HepG2 (cell line): Measurements from ENCODE around the gene STIM2. TPM values are rescaled to one million over a fixed set of nuclear protein-coding genes. Genes with fewer than 3 reads are reported as not detected.

Experiments used
- ATAC-seq: fragments of 200-7000 bp; cut with Tn5 transposase; 3 replicates; pipeline ENCODE4 v1.9.1; 2020; ENCODE audit warnings: mild to moderate bottlenecking, moderate library complexity
- BruUV-seq: library from RNA; stranded (reverse); fragments of 400-500 nt; replicated peaks from 2 replicates; lab custom pipeline; 2021; lab: Mats Ljungman, UMichigan
- CTCF ChIA-PET: fragments of 300-600 bp; formaldehyde crosslinking; extraction: SDS; loops from one replicate; lab custom pipeline; 2021; ENCODE audit warnings: low total read pairs, inconsistent platforms, low intra/inter-chr PET ratio; lab: Yijun Ruan, JAX
- POLR2A ChIA-PET: fragments of 350-600 bp; sonication (Branson Sonifier 250); formaldehyde crosslinking; loops from one replicate; lab custom pipeline; 2020; ENCODE audit warnings: antibody characterized with exemption, inconsistent platforms; lab: Yijun Ruan, JAX
- DNase-seq: peaks from one replicate; pipeline ENCODE4 v3.0.0-alpha.2; 2015; ENCODE audit warnings: low spot score
- FAIRE-seq: peaks from 3 replicates; lab custom pipeline; 2011; peaks lifted over from hg19 to GRCh38; lab: Jason Lieb, UNC
- H2AFZ ChIP-seq: one replicate; pipeline ENCODE4 v1.6.1; 2011; ENCODE audit warnings: low read length, inconsistent platforms
- H3K27ac ChIP-seq: fragments of 300-600 bp; 3 replicates; pipeline ENCODE4 v1.8.0; 2011; ENCODE audit warnings: mixed run types, mild to moderate bottlenecking, mixed read lengths, low read length, inconsistent platforms; ENCODE audit not compliant: insufficient read depth; ENCODE audit errors: extremely low read length
- H3K27me3 ChIP-seq, 2 experiments: fragments of 200-600 bp in 1 of 2; 2 replicates in 1 of 2; 3 replicates in 1 of 2; pipeline versions ENCODE4 v1.6.0 to v1.8.0; 2011; ENCODE audit warnings: low read length in 2 of 2, mild to moderate bottlenecking in 2 of 2, moderate library complexity in 2 of 2, inconsistent platforms in 1 of 2; ENCODE audit not compliant: insufficient read depth in 2 of 2, control insufficient read depth in 1 of 2
- H3K36me3 ChIP-seq, 2 experiments: fragments of 200-600 bp in 1 of 2; replicated peaks in 1 of 2; 2 replicates in 1 of 2; 3 replicates in 1 of 2; pipeline versions ENCODE4 v1.5.1 to v1.8.0; 2011; ENCODE audit warnings: low read length in 2 of 2, inconsistent platforms in 1 of 2; ENCODE audit not compliant: insufficient read depth in 2 of 2, control insufficient read depth in 1 of 2
- H3K4me1 ChIP-seq: 2 replicates; pipeline ENCODE4 v1.5.1; 2012; ENCODE audit warnings: low read length, inconsistent platforms; ENCODE audit not compliant: insufficient read depth
- H3K4me2 ChIP-seq: 2 replicates; pipeline ENCODE4 v1.6.0; 2011; ENCODE audit warnings: low read depth, low read length, inconsistent platforms
- H3K4me3 ChIP-seq, 3 experiments: fragments of 200-600 bp in 1 of 3; sonication (generic), shearing (Covaris generic) in 1 of 3; replicated peaks in 1 of 3; 2 replicates each; pipeline ENCODE4 v1.5.1; 2011 to 2016; ENCODE audit warnings: low read length in 3 of 3, inconsistent platforms in 2 of 3, low read depth in 2 of 3, mild to moderate bottlenecking in 2 of 3, control low read depth in 1 of 3, mixed read lengths in 1 of 3; ENCODE audit not compliant: insufficient read depth in 1 of 3
- H3K79me2 ChIP-seq: one replicate; pipeline ENCODE4 v1.6.1; 2011; ENCODE audit warnings: low read length, inconsistent platforms; ENCODE audit not compliant: insufficient read depth
- H3K9ac ChIP-seq: 2 replicates; pipeline ENCODE4 v1.6.0; 2011; ENCODE audit warnings: mild to moderate bottlenecking, low read depth, low read length, inconsistent platforms; ENCODE audit not compliant: insufficient read depth
- H3K9me3 ChIP-seq: 2 replicates; pipeline ENCODE4 v1.5.1; 2012; ENCODE audit warnings: mild to moderate bottlenecking, low read length
- H4K20me1 ChIP-seq: 2 replicates; pipeline ENCODE4 v1.6.0; 2011; ENCODE audit warnings: inconsistent platforms, mild to moderate bottlenecking, low read length, moderate library complexity; ENCODE audit not compliant: insufficient read depth
- BORCS8-MEF2B ChIP-seq: sonication (generic); formaldehyde crosslinking; IDR thresholded peaks from 2 replicates; pipeline ENCODE4 v1.8.0; 2022; ENCODE audit warnings: mild to moderate bottlenecking, missing genetic modification reagents
- CC2D1A ChIP-seq: sonication (generic); formaldehyde crosslinking; IDR thresholded peaks from 2 replicates; pipeline ENCODE4 v1.8.1; 2023; ENCODE audit warnings: mild to moderate bottlenecking, missing genetic modification reagents
- CENPX ChIP-seq: sonication (generic); formaldehyde crosslinking; IDR thresholded peaks from 2 replicates; pipeline ENCODE4 v1.9.0; 2021; ENCODE audit warnings: mild to moderate bottlenecking, missing genetic modification reagents, moderate library complexity
- EP300 ChIP-seq, 3 experiments: sonication (generic) in 1 of 3; formaldehyde crosslinking in 1 of 3; IDR thresholded peaks; 2 replicates each; pipeline versions ENCODE4 v1.5.1 to v1.6.1; 2011 to 2020; ENCODE audit warnings: low read depth in 2 of 3, low read length in 2 of 3, borderline replicate concordance in 1 of 3, improper control_type of control experiment in 1 of 3, mild to moderate bottlenecking in 1 of 3, missing genetic modification reagents in 1 of 3, moderate library complexity in 1 of 3
- FOSL1 ChIP-seq: sonication (generic); formaldehyde crosslinking; IDR thresholded peaks from 2 replicates; pipeline ENCODE4 v1.9.0; 2021; ENCODE audit warnings: missing genetic modification reagents, borderline replicate concordance
- KLF16 ChIP-seq, 2 experiments: sonication (generic) in 1 of 2; formaldehyde crosslinking in 1 of 2; IDR thresholded peaks; 2 replicates each; pipeline versions ENCODE4 v1.6.1 to v1.8.0; 2016 to 2023; ENCODE audit warnings: missing genetic modification reagents in 2 of 2, missing compliant biosample characterization in 1 of 2
- MAF1 ChIP-seq: sonication (generic); formaldehyde crosslinking; IDR thresholded peaks from 2 replicates; pipeline ENCODE4 v1.5.0; 2020; ENCODE audit warnings: missing genetic modification reagents, borderline replicate concordance
- YY1 ChIP-seq: IDR thresholded peaks from 2 replicates; pipeline ENCODE4 v1.6.1; 2011; ENCODE audit warnings: low read length, low read depth, moderate library complexity, mild to moderate bottlenecking; ENCODE audit not compliant: insufficient read depth, insufficient replicate concordance
- ZNF83 ChIP-seq: sonication (generic); formaldehyde crosslinking; IDR thresholded peaks from 2 replicates; pipeline ENCODE4 v1.4.0; 2020; ENCODE audit warnings: missing genetic modification reagents, mild to moderate bottlenecking, borderline replicate concordance
- WGBS: methylation state at CpG from one replicate; pipeline ENCODE4 v1.1.6; 2017; ENCODE audit warnings: low lambda C conversion rate; 5-methylcytosine and 5-hydroxymethylcytosine counted together
- in situ Hi-C: cut with HindIII; loops from 2 replicates; pipeline ENCODE4 v1.10.0; 2017; ENCODE audit warnings: low pct_unique_long_range_greater_than_20kb; ENCODE audit not compliant: extremely low pct_ligation_motif_present
- intact Hi-C: fragments of 100-400 bp; cut with micrococcal nuclease; formaldehyde crosslinking; loops from one replicate; pipeline ENCODE4 v1.10.0; 2022; ENCODE audit not compliant: unreplicated experiment
- polyA plus RNA-seq, 8 experiments: library from polyadenylated mRNA; depleted of rRNA in 3 of 8; stranded (reverse) in 7 of 8; unstranded in 1 of 8; fragments of >200 nt; fragmentation: Illumina TruSeq in 4 of 8; extraction: Trizol in 4 of 8; gene quantifications; 2 replicates each; pipeline versions ENCODE4 v1.2.1 to v1.2.3, GENCODE V29; 2011 to 2016; ENCODE audit warnings: low read depth in 4 of 8, missing spikeins in 1 of 8, mixed read lengths in 1 of 8; ENCODE audit not compliant: insufficient read depth in 1 of 8
- total RNA-seq, 5 experiments: library from RNA; depleted of rRNA; stranded (reverse); fragments of >200 nt; fragmentation: Illumina TruSeq; extraction: Trizol; gene quantifications; 2 replicates each; pipeline ENCODE4 v1.2.3, GENCODE V29; 2016; ENCODE audit warnings: low read depth in 1 of 5

Gene STIM2
- total and polyA plus RNA-seq, 2 of the 13 experiments (the other 11 are each of a cell fraction or from before 2014, with no cell fraction given), result 19.3 to 19.4 TPM

GRCh38 chr4:27003642-27004113 lies 143.0 kb downstream of the STIM2 start:
- Histone ChIP-seq H3K27ac (no peak overlapping the region), H3K9ac (no peak overlapping the region), H4K20me1 (no peaks in the 10 kb centered on the region), H3K9me3 (no peaks in the 10 kb centered on the region), H3K4me2 (no peak overlapping the region), H2AFZ (no peak overlapping the region), H3K36me3 (peaks cover 0 to 1% of the 10 kb centered on the region in 2 experiments; a peak in 1 of 5 replicates), H3K27me3 (no peaks in the 10 kb centered on the region), H3K4me1 (no peaks in the 10 kb centered on the region), H3K79me2 (no peaks in the 10 kb centered on the region), H3K4me3 (no peak overlapping the region)
- TF ChIP-seq CC2D1A (CRISPR knock-in tag), result no peak
- no peak for TF ChIP-seq ZNF83 (CRISPR knock-in tag)
- no peak for TF ChIP-seq YY1
- TF ChIP-seq FOSL1 (CRISPR knock-in tag), result no peak
- no peak for TF ChIP-seq KLF16 (CRISPR knock-in tag; IDR thresholded peaks at IDR 0.05)
- TF ChIP-seq MAF1 (CRISPR knock-in tag), result no peak
- no peak for TF ChIP-seq EP300 (IDR thresholded peaks at IDR 0.05; ENCODE audit: low read depth in 2 of 2, low read length in 2 of 2)
- TF ChIP-seq EP300 (CRISPR knock-in tag; IDR thresholded peaks at IDR 0.05; ENCODE audit: borderline replicate concordance), result no peak
- no peak for TF ChIP-seq BORCS8-MEF2B (CRISPR knock-in tag)
- no peak for TF ChIP-seq CENPX (CRISPR knock-in tag)
- BruUV-seq, result no TSS peak
- FAIRE-seq, result no peak
- in situ Hi-C loops, result loop anchor here (25.0 kb wide), 1 partner anchor 216 kb away; no protein-coding TSS in a partner anchor
- intact Hi-C loops, result no loop called here
- ChIA-PET POLR2A (no interaction called here), CTCF (no interaction called here)
- no peak for ATAC-seq
- DNase-seq, result no peak
- 97% methylated on average over 5 of the region's 5 CpGs for WGBS
